H1 (cell line): ENCODE data around the gene CASKIN2. TPM values are rescaled to one million over a fixed set of nuclear protein-coding genes. Genes with fewer than 3 reads are reported as not detected.

ENCODE experiments used
- CBX5 ChIP-seq: fragments of 300-800, 300-1000 bp; sonication (generic); IDR thresholded peaks from 2 replicates; pipeline ENCODE4 v1.7.1; 2016; ENCODE audit warnings: antibody characterized with exemption, low read length, low read depth
- polyA plus RNA-seq, 7 experiments: library from polyadenylated mRNA; depleted of rRNA in 3 of 7; stranded (reverse) in 5 of 7; unstranded in 2 of 7; fragments of >200 nt in 5 of 7; fragments of 200-250 nt in 2 of 7; gene quantifications; 1 replicate in 5 of 7; 2 replicates in 1 of 7; 4 replicates in 1 of 7; pipeline versions ENCODE4 v1.2.1 to v1.2.3, GENCODE V29; 2011 to 2013; ENCODE audit warnings: missing spikeins in 2 of 7, mixed read lengths in 2 of 7
- total RNA-seq: library from RNA; stranded (reverse); fragmentation: NEBNext Ultra II Directional; extraction: Animal tissue kit (Norgen Biotek cat#: 25700); gene quantifications from 2 replicates; pipeline ENCODE4 v1.2.1, GENCODE V29; 2021

The CASKIN2 gene
- total and polyA plus RNA-seq, 2 of the 8 experiments (the other 6 are each of a cell fraction or from before 2014, with no cell fraction given) = 6.7 to 32.3 TPM

DNA sequence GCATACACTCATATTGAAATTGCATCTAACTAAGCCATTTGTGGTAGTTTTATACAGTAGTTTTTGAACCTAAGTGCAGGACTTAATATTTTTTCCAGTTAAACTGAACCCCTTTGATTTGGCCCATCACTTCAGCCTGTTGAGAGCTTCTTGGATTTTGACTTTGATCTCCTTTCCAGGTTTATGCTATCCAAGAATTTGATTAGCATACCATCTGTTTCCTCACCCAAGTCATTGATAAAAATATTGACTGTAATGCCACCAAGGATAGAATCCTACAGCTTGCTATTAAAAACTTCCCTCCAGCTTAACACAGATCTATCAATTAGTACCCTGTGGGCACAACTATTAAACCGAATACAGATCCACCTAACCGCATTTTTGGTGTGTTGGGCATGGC, 51.7 kb downstream of the CASKIN2 start (continued):
- TF ChIP-seq CBX5 = no peak
- TF ChIP-seq, all 59 proteins: peak for 0
